Spinal cord (tissue), 10 donors: ENCODE measurements around the gene TRA2B. TPM values are rescaled to one million over a fixed set of nuclear protein-coding genes. Genes with fewer than 3 reads are reported as not detected.

Experiments
- DNase-seq, 6 donors: peaks; one replicate each; pipeline versions ENCODE4 v3.0.0 to v3.0.0-alpha.2; 2013 to 2015; ENCODE audit warnings: low spot score in 6 of 6, low read depth in 4 of 6
- H3K27ac ChIP-seq: one replicate; pipeline ENCODE4 v1.5.1; 2013; ENCODE audit warnings: low read depth, low read length, control low read depth
- H3K27me3 ChIP-seq: one replicate; pipeline ENCODE4 v1.6.1; 2013; ENCODE audit warnings: low read length; ENCODE audit not compliant: control insufficient read depth, insufficient read depth
- H3K36me3 ChIP-seq: one replicate; pipeline ENCODE4 v1.6.1; 2013; ENCODE audit warnings: low read length; ENCODE audit not compliant: control insufficient read depth, insufficient read depth
- H3K4me1 ChIP-seq: one replicate; pipeline ENCODE4 v1.6.1; 2013; ENCODE audit warnings: low read length; ENCODE audit not compliant: control insufficient read depth, insufficient read depth
- H3K4me3 ChIP-seq: one replicate; pipeline ENCODE4 v1.5.1; 2013; ENCODE audit warnings: low read depth, low read length, control low read depth
- H3K9me3 ChIP-seq: one replicate; pipeline ENCODE4 v1.6.1; 2013; ENCODE audit warnings: low read length; ENCODE audit not compliant: control insufficient read depth, insufficient read depth
- WGBS: methylation state at CpG from one replicate; pipeline ENCODE4 v1.1.5; 2013; ENCODE audit warnings: missing lambda C conversion rate; ENCODE audit not compliant: insufficient coverage; 5-methylcytosine and 5-hydroxymethylcytosine counted together
- polyA plus RNA-seq, 2 donors: library from polyadenylated mRNA; unstranded; fragments of 120-200 nt; gene quantifications; one replicate each; pipeline ENCODE4 v1.2.1, GENCODE V29; 2013; ENCODE audit not compliant: insufficient read length in 2 of 2
- total RNA-seq, 2 donors: library from RNA; depleted of rRNA in 1 of 2; stranded (reverse); fragments of 120-200 nt in 1 of 2; fragments of >200 nt in 1 of 2; gene quantifications; one replicate each; pipeline versions ENCODE4 v1.2.3 to v1.2.4, GENCODE V29; 2013 to 2014
- donor health status: healthy.

The TRA2B gene
- total and polyA plus RNA-seq, 4 donors: 151 to 204 (median 191) TPM

GRCh38 chr3:185887066-185887465, 50.7 kb downstream of the TRA2B start:
- no peak overlapping the region for H3K27ac ChIP-seq
- peaks cover 2% of the 10 kb centered on the region for H3K4me1 ChIP-seq
- no peaks in the 10 kb centered on the region for H3K36me3 ChIP-seq
- WGBS: 100% methylated on average over 1 of the region's 2 CpGs
- DNase-seq: no peak
- H3K4me3 ChIP-seq: no peak overlapping the region
- no peaks in the 10 kb centered on the region for H3K27me3 ChIP-seq
- H3K9me3 ChIP-seq: no peaks in the 10 kb centered on the region

- Histone ChIP-seq H3K27ac (no peak overlapping the region), H3K4me3 (no peak overlapping the region), H3K27me3 (no peaks in the 10 kb centered on the region), H3K9me3 (no peaks in the 10 kb centered on the region), H3K36me3 (no peaks in the 10 kb centered on the region), H3K4me1 (peaks cover 2% of the 10 kb centered on the region)
- DNase-seq: peak in 2 of 6 donors; percentile 36 to 79
- no CpG with 5 or more reads among the region's 1 CpG for WGBS
Measured at GRCh38 chr3:185884641-185885040, 53.2 kb downstream of the TRA2B start.

- Histone ChIP-seq H3K36me3 (no peaks in the 10 kb centered on the region), H3K9me3 (no peaks in the 10 kb centered on the region), H3K4me1 (peaks cover 2% of the 10 kb centered on the region), H3K4me3 (no peak overlapping the region), H3K27me3 (no peaks in the 10 kb centered on the region), H3K27ac (no peak overlapping the region)
- no peak for DNase-seq
- WGBS: no CpG with 5 or more reads among the region's 4 CpGs
Measured at GRCh38 chr3:185881926-185882325, 55.9 kb downstream of the TRA2B start.

GRCh38 chr3:185880600-185880999, 57.2 kb downstream of the TRA2B start:
- H3K36me3 ChIP-seq: no peaks in the 10 kb centered on the region
- no peaks in the 10 kb centered on the region for H3K9me3 ChIP-seq
- H3K4me1 ChIP-seq: peaks cover 2% of the 10 kb centered on the region
- H3K27ac ChIP-seq: no peak overlapping the region
- 95% methylated on average over 5 of the region's 7 CpGs for WGBS
- no peak overlapping the region for H3K4me3 ChIP-seq
- no peaks in the 10 kb centered on the region for H3K27me3 ChIP-seq
- DNase-seq: no peak

GRCh38 chr3:185878920-185879319, 58.9 kb downstream of the TRA2B start:
- Histone ChIP-seq H3K4me3 (no peak overlapping the region), H3K4me1 (no peaks in the 10 kb centered on the region), H3K36me3 (no peaks in the 10 kb centered on the region), H3K9me3 (no peaks in the 10 kb centered on the region), H3K27me3 (no peaks in the 10 kb centered on the region), H3K27ac (no peak overlapping the region)
- 88% methylated on average over 1 of the region's 5 CpGs for WGBS
- no peak for DNase-seq

- Histone ChIP-seq H3K27ac (no peak overlapping the region), H3K36me3 (no peaks in the 10 kb centered on the region), H3K4me3 (no peak overlapping the region), H3K27me3 (no peaks in the 10 kb centered on the region), H3K4me1 (no peaks in the 10 kb centered on the region), H3K9me3 (no peaks in the 10 kb centered on the region)
- whole genome bisulfite sequencing: 71% methylated on average over 6 of the region's 9 CpGs
- no peak for DNase-seq
Measured at GRCh38 chr3:185874119-185874518, 63.7 kb downstream of the TRA2B start.

DNA sequence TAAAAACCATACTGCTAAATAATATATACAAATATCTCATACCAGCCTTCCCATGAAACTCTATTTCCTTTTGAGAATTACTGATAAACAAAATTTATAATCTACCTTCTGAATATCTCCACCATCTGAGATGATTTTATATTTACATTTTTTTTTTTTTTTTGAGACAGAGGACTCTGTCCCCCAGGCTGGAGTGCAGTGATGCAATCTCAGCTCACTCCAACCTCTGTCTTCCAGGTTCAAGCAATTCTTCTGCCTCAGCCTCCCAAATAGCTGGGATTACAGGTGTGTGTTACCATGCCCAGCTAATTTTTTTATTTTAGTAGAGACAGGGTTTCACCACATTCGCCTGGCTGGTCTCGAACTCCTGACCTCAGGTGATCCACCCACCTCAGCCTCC, 70.2 kb downstream of the TRA2B start:
- DNase-seq: no peak
- Histone ChIP-seq H3K4me1 (no peaks in the 10 kb centered on the region), H3K27me3 (no peaks in the 10 kb centered on the region), H3K4me3 (no peak overlapping the region), H3K27ac (no peak overlapping the region), H3K36me3 (no peaks in the 10 kb centered on the region), H3K9me3 (no peaks in the 10 kb centered on the region)
- WGBS: no CpG with 5 or more reads among the region's 2 CpGs

GRCh38 chr3:185866995-185867394, 70.8 kb downstream of the TRA2B start:
- no peaks in the 10 kb centered on the region for H3K9me3 ChIP-seq

DNA sequence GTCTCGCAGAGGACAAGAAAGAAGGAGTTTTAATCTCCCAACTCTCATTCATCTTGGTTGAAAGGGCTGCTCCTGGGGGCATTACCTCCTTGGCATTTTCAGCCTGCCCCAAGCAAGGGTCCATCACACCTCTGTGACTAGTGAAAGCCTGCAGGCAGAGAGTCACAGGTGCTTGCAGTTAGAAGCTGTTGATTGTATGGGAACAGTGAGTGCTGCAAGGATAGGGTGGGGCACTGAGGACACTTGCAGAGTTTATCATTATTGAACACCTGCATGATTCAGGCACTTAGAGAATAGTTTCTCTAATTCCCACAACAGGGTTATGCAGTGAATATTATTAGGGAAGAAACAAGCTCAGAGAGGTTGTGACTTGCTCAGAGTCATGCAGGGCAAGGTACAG, 71.3 kb downstream of the TRA2B start:
- no peaks in the 10 kb centered on the region for H3K9me3 ChIP-seq
- no peak for DNase-seq
- H3K4me3 ChIP-seq: no peak overlapping the region
- no CpG with 5 or more reads among the region's 1 CpG for WGBS
- H3K27ac ChIP-seq: no peak overlapping the region
- H3K27me3 ChIP-seq: no peaks in the 10 kb centered on the region
- no peaks in the 10 kb centered on the region for H3K36me3 ChIP-seq
- H3K4me1 ChIP-seq: no peaks in the 10 kb centered on the region

More at GRCh38 chr3:185866995-185867394, 70.8 kb downstream of the TRA2B start:
- Histone ChIP-seq H3K4me3 (no peak overlapping the region), H3K4me1 (no peaks in the 10 kb centered on the region), H3K36me3 (no peaks in the 10 kb centered on the region), H3K27me3 (no peaks in the 10 kb centered on the region), H3K27ac (no peak overlapping the region)
- no peak for DNase-seq
